H1 (cell line): Measurements from ENCODE around the gene SCP2. TPM values are rescaled to one million over a fixed set of nuclear protein-coding genes. Genes with fewer than 3 reads are reported as not detected.

Source experiments
- CBX5 ChIP-seq: fragments of 300-800, 300-1000 bp; sonication (generic); IDR thresholded peaks from 2 replicates; pipeline ENCODE4 v1.7.1; 2016; ENCODE audit warnings: antibody characterized with exemption, low read length, low read depth
- GABPA ChIP-seq: IDR thresholded peaks from 2 replicates; pipeline ENCODE4 v1.6.1; 2011; ENCODE audit warnings: mild to moderate bottlenecking, low read length, moderate library complexity, borderline replicate concordance; ENCODE audit not compliant: insufficient read depth
- RAD21 ChIP-seq, 2 experiments: IDR thresholded peaks in 1 of 2; conservative IDR thresholded peaks in 1 of 2; 2 replicates each; pipeline ENCODE4 v1.6.1; 2011; ENCODE audit warnings: low read depth in 2 of 2, low read length in 2 of 2, improper control_type of control experiment in 1 of 2, inconsistent platforms in 1 of 2, mild to moderate bottlenecking in 1 of 2, moderate library complexity in 1 of 2
- RNF2 ChIP-seq: fragments of 200-900, 300-1000 bp; sonication (generic); IDR thresholded peaks from 2 replicates; pipeline ENCODE4 v1.7.1; 2016; ENCODE audit warnings: borderline replicate concordance, low read depth, mild to moderate bottlenecking, antibody characterized with exemption, low read length; ENCODE audit not compliant: poor library complexity, severe bottlenecking; ENCODE audit errors: missing control alignments
- SIN3A ChIP-seq, 2 experiments: IDR thresholded peaks in 1 of 2; conservative IDR thresholded peaks in 1 of 2; 2 replicates each; pipeline ENCODE4 v1.6.1; 2011 to 2012; ENCODE audit warnings: low read length in 2 of 2, improper control_type of control experiment in 1 of 2, low read depth in 1 of 2, mild to moderate bottlenecking in 1 of 2
- SIRT6 ChIP-seq: IDR thresholded peaks from one replicate; pipeline ENCODE4 v1.7.1; 2012; ENCODE audit warnings: low read length, inconsistent platforms
- SUZ12 ChIP-seq: fragments of 200-600 bp; sonication (generic); IDR thresholded peaks from 2 replicates; pipeline ENCODE4 v1.6.1; 2012; ENCODE audit warnings: mild to moderate bottlenecking, inconsistent platforms, low read length, moderate library complexity, mixed read lengths
- polyA plus RNA-seq, 7 experiments: library from polyadenylated mRNA; depleted of rRNA in 3 of 7; stranded (reverse) in 5 of 7; unstranded in 2 of 7; fragments of >200 nt in 5 of 7; fragments of 200-250 nt in 2 of 7; gene quantifications; 1 replicate in 5 of 7; 2 replicates in 1 of 7; 4 replicates in 1 of 7; pipeline versions ENCODE4 v1.2.1 to v1.2.3, GENCODE V29; 2011 to 2013; ENCODE audit warnings: missing spikeins in 2 of 7, mixed read lengths in 2 of 7
- total RNA-seq: library from RNA; stranded (reverse); fragmentation: NEBNext Ultra II Directional; extraction: Animal tissue kit (Norgen Biotek cat#: 25700); gene quantifications from 2 replicates; pipeline ENCODE4 v1.2.1, GENCODE V29; 2021

SCP2 gene
- total and polyA plus RNA-seq, 2 of the 8 experiments (the other 6 are each of a cell fraction or from before 2014, with no cell fraction given): 20.9 to 54.3 TPM

GRCh38 chr1:53069663-53070327 lies 142.7 kb downstream of the SCP2 start (continued):
- TF ChIP-seq RAD21 (IDR thresholded peaks at IDR 0.05 in 1 of 2, conservative IDR thresholded peaks at IDR 0.05 in 1 of 2; ENCODE audit: low read depth in 2 of 2, low read length in 2 of 2) (no peak), RNF2 (no peak), SIN3A (conservative IDR thresholded peaks at IDR 0.05 in 1 of 2, IDR thresholded peaks at IDR 0.05 in 1 of 2; ENCODE audit: low read depth in 1 of 2, low read length in 2 of 2) (no peak), CBX5 (no peak), GABPA (no peak), SUZ12 (no peak), SIRT6 (no peak)
